OCI-LY7 (cell line): ENCODE data around the gene TPPP. TPM values are rescaled to one million over a fixed set of nuclear protein-coding genes. Genes with fewer than 3 reads are reported as not detected.

Experiments used
- BruUV-seq: library from RNA; stranded (reverse); fragments of 400-500 nt; replicated peaks from 2 replicates; lab custom pipeline; 2021; lab: Mats Ljungman, UMichigan
- CTCF ChIA-PET: fragments of 300-600 bp; sonication (Branson Sonifier 250); formaldehyde crosslinking; loops from one replicate; lab custom pipeline; 2022; ENCODE audit warnings: antibody characterized with exemption; ENCODE audit not compliant: unreplicated experiment; lab: Charles Lee
- POLR2A ChIA-PET: fragments of 300-600 bp; sonication (Branson Sonifier 250); formaldehyde crosslinking; loops from one replicate; lab custom pipeline; 2022; ENCODE audit warnings: antibody characterized with exemption; lab: Charles Lee
- DNase-seq: peaks from one replicate; pipeline ENCODE4 v3.0.0-alpha.2; 2015; ENCODE audit warnings: low spot score
- H2AFZ ChIP-seq: fragments of 200-600 bp; sonication (generic), shearing (Covaris generic); 2 replicates; pipeline ENCODE4 v1.6.1; 2014; ENCODE audit warnings: mild to moderate bottlenecking, antibody characterized with exemption, low read length, moderate library complexity
- H3K27ac ChIP-seq: fragments of 200-600 bp; sonication (generic); 2 replicates; pipeline ENCODE4 v1.5.1; 2014; ENCODE audit warnings: mixed run types, low read depth, mild to moderate bottlenecking, moderate library complexity, low read length, inconsistent platforms; ENCODE audit not compliant: poor library complexity, severe bottlenecking
- H3K36me3 ChIP-seq: fragments of 200-600 bp; sonication (generic); 2 replicates; pipeline ENCODE4 v1.6.1; 2014; ENCODE audit warnings: mild to moderate bottlenecking, antibody characterized with exemption, low read length, moderate library complexity, mixed read lengths; ENCODE audit not compliant: insufficient read depth
- H3K4me1 ChIP-seq: fragments of 200-600 bp; sonication (generic); 2 replicates; pipeline ENCODE4 v1.5.1; 2014; ENCODE audit warnings: mild to moderate bottlenecking, low read length; ENCODE audit not compliant: insufficient read depth, poor library complexity, severe bottlenecking
- H3K4me2 ChIP-seq: fragments of 200-600 bp; sonication (generic); 2 replicates; pipeline ENCODE4 v1.6.1; 2014; ENCODE audit warnings: mild to moderate bottlenecking, low read length
- H3K4me3 ChIP-seq: fragments of 200-600 bp; sonication (generic); 2 replicates; pipeline ENCODE4 v1.5.1; 2014; ENCODE audit warnings: mild to moderate bottlenecking, low read depth, low read length; ENCODE audit not compliant: poor library complexity, severe bottlenecking
- H3K79me2 ChIP-seq: fragments of 200-600 bp; sonication (generic); 2 replicates; pipeline ENCODE4 v1.6.1; 2016; ENCODE audit warnings: low read depth, mild to moderate bottlenecking, low read length, moderate library complexity, mixed read lengths; ENCODE audit not compliant: insufficient read depth
- H3K9me2 ChIP-seq: fragments of 200-600 bp; sonication (generic); 2 replicates; pipeline ENCODE4 v1.6.1; 2016; ENCODE audit warnings: mild to moderate bottlenecking, low read length, mixed read lengths; ENCODE audit not compliant: insufficient read depth
- H3K9me3 ChIP-seq: fragments of 200-600 bp; sonication (generic); 2 replicates; pipeline ENCODE4 v1.6.1; 2014; ENCODE audit warnings: mild to moderate bottlenecking, mixed run types, low read length, mixed read lengths
- H4K20me1 ChIP-seq: fragments of 200-600 bp; sonication (generic); 2 replicates; pipeline ENCODE4 v1.6.1; 2014; ENCODE audit warnings: mild to moderate bottlenecking, antibody characterized with exemption, low read length, moderate library complexity, mixed read lengths; ENCODE audit not compliant: insufficient read depth
- EZH2phosphoT487 ChIP-seq: fragments of 200-600 bp; sonication (generic); IDR thresholded peaks from 2 replicates; pipeline ENCODE4 v1.6.1; 2018; ENCODE audit warnings: low read depth, borderline replicate concordance, mild to moderate bottlenecking, mixed run types, antibody characterized with exemption, low read length, moderate library complexity, mixed read lengths
- intact Hi-C: fragments of 100-400 bp; cut with micrococcal nuclease; formaldehyde crosslinking; loops from one replicate; pipeline ENCODE4 v1.10.0; 2022; ENCODE audit not compliant: unreplicated experiment
- total RNA-seq, 2 experiments: library from RNA; depleted of rRNA in 1 of 2; stranded (reverse); fragments of >200 nt in 1 of 2; shearing (Covaris generic) in 1 of 2; gene quantifications; 2 replicates each; pipeline ENCODE4 v1.2.3, GENCODE V29; 2014 to 2022
- TF ChIP-seq, protein P1 (sequence below): fragments of 200-600 bp; sonication (generic); conservative IDR thresholded peaks from 2 replicates; pipeline ENCODE4 v1.5.1; 2014; ENCODE audit warnings: mild to moderate bottlenecking, antibody characterized with exemption, low read length, moderate library complexity, mixed read lengths

TPPP gene
- total RNA-seq, 2 experiments from 2014 or later, result not detected

DNA sequence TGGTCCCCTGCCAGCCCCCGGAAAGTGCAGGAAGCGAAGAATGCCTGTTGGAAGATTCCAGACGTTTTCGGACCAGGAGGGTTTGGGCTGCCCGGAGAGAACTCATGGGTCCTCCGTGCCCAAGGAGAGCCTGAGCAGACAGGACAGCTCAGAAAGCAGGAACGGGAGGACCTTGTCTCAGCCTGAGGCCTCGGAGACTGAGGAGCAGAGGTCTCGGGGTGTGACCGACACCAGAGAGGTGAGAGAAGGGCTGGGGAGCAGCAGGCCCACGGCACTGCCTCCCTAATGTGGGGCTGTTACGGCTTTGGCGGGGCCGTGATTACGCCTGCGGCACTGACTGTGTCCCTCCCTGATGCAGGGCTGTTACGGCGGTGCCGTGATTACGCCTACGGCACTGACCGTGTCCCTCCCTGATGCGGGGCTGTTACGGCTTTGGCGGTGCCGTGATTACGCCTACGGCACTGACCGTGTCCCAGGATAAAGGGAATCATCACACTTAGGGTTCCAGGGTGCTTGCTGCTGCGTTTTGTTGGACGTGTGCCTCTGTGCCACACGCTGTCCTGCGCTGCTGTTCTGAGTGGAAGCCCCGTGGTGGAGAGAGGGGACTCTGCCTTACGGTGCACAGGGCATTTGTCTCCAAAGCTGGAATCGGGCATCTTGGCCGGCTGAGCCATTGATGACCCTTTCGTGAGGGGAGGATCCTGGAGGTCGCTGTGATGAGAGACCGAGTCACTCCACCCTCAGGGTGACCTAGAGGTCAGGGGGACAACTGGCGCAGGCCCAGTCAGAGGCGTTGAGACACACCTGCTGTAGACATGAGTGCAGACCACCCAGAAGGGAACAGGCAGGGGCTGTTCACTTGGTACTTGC lies 55.3 kb downstream of the TPPP start:
- H3K9me3 ChIP-seq, result no peaks in the 10 kb centered on the region
- H3K36me3 ChIP-seq, result peaks cover 89% of the 10 kb centered on the region
- ChIA-PET CTCF (no interaction called here), POLR2A (no interaction called here)
- TF ChIP-seq EZH2phosphoT487, result no peak
- H3K79me2 ChIP-seq, result no peaks in the 10 kb centered on the region
- no peaks in the 10 kb centered on the region for H3K9me2 ChIP-seq
- H3K4me3 ChIP-seq, result no peak overlapping the region
- intact Hi-C loops, result no loop called here
- no peaks in the 10 kb centered on the region for H3K4me1 ChIP-seq
- no peak overlapping the region for H2AFZ ChIP-seq
- no peak overlapping the region for H3K27ac ChIP-seq
- DNase-seq, result no peak
- H4K20me1 ChIP-seq, result no peaks in the 10 kb centered on the region
- no TSS peak for BruUV-seq
- H3K4me2 ChIP-seq, result no peak overlapping the region

DNA sequence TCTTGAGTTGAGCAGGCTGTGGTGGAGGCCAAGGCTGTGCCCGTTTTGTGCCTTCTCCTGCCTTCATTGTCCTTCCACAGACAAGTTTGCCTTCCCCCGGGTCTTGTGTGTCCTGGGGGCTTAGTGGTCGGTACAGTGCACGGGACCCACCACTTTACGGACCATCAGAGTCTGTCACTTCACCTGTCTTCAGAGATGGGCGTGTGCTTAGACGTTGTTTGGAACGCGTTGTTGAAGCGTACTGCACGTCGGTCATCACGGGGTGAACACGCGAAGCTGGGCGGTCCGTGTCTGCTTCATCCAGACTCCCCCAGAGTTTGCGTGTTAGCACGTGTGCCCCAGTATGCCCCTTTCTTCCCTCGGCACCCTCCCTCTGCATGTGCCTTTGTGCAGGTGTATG lies 56.2 kb downstream of the TPPP start:
- CTCF ChIA-PET, result no interaction called here
- Histone ChIP-seq H3K27ac (no peak overlapping the region), H2AFZ (no peak overlapping the region), H4K20me1 (no peaks in the 10 kb centered on the region), H3K9me2 (no peaks in the 10 kb centered on the region), H3K36me3 (peaks cover 81% of the 10 kb centered on the region), H3K4me3 (no peak overlapping the region), H3K4me1 (no peaks in the 10 kb centered on the region), H3K9me3 (no peaks in the 10 kb centered on the region), H3K4me2 (no peak overlapping the region), H3K79me2 (no peaks in the 10 kb centered on the region)
- no peak for TF ChIP-seq EZH2phosphoT487
- TF ChIP-seq, protein P1, sequence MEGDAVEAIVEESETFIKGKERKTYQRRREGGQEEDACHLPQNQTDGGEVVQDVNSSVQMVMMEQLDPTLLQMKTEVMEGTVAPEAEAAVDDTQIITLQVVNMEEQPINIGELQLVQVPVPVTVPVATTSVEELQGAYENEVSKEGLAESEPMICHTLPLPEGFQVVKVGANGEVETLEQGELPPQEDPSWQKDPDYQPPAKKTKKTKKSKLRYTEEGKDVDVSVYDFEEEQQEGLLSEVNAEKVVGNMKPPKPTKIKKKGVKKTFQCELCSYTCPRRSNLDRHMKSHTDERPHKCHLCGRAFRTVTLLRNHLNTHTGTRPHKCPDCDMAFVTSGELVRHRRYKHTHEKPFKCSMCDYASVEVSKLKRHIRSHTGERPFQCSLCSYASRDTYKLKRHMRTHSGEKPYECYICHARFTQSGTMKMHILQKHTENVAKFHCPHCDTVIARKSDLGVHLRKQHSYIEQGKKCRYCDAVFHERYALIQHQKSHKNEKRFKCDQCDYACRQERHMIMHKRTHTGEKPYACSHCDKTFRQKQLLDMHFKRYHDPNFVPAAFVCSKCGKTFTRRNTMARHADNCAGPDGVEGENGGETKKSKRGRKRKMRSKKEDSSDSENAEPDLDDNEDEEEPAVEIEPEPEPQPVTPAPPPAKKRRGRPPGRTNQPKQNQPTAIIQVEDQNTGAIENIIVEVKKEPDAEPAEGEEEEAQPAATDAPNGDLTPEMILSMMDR, result no peak
- BruUV-seq, result no TSS peak
- no peak for DNase-seq
- POLR2A ChIA-PET, result no interaction called here
- intact Hi-C loops, result no loop called here

DNA sequence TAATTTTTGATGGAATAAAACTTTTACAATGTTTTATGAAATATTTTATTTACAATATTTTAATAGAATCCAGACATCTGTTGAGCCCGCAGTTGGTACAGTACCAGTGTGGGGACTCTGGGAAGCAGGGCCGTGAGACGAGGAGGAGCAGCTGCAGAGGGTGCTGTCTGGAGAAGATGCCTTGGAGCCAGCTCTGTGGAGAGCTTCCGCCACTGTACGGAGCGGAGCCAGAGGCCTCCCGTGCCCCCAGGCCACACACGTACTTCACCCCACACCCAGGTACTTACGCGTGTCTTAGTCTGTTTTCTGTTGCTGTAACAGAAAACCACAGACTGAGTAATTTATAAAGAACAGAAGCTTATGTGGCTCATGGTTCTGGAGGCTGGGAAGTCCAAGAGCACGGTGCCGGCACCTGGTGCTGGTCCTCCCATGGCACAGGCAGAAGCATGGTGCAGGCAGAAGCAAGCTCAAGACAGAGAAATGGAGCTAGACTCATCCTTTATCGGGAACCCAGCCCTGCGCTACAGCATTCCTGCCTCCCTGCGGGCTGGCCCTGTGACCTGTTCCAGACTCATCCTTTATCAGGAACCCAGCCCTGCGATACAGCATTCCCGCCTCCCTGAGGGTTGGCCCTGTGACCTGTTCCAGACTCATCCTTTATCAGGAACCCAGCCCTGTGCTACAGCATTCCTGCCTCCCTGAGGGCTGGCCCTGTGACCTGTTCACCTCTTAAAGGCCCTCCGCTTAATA lies 57.7 kb downstream of the TPPP start:
- TF ChIP-seq, protein P1, result no peak
- no peak for TF ChIP-seq EZH2phosphoT487
- H3K9me2 ChIP-seq, result no peaks in the 10 kb centered on the region
- no peaks in the 10 kb centered on the region for H4K20me1 ChIP-seq
- POLR2A ChIA-PET, result no interaction called here
- BruUV-seq, result no TSS peak
- no peak overlapping the region for H3K4me3 ChIP-seq
- no peak overlapping the region for H3K4me2 ChIP-seq
- no peak for DNase-seq
- no peaks in the 10 kb centered on the region for H3K79me2 ChIP-seq
- intact Hi-C loops, result no loop called here
- no peaks in the 10 kb centered on the region for H3K4me1 ChIP-seq
- no peaks in the 10 kb centered on the region for H3K9me3 ChIP-seq
- no peak overlapping the region for H2AFZ ChIP-seq
- peaks cover 68% of the 10 kb centered on the region for H3K36me3 ChIP-seq
- CTCF ChIA-PET, result no interaction called here
- no peak overlapping the region for H3K27ac ChIP-seq
